HG02885 (cell line): ENCODE data around the gene THADA.
"Not testable (repeated sequence)": the region's sequence is repeated elsewhere in the genome, so short reads cannot be mapped to it uniquely, and the experiment has no call there.

ENCODE experiments used
- ATAC-seq: cut with Tn5 transposase; IDR thresholded peaks from one replicate; pipeline ENCODE4 v1.9.1; 2021; ENCODE audit warnings: mild to moderate bottlenecking; ENCODE audit not compliant: unreplicated experiment, poor library complexity

Gene THADA

GRCh38 chr2:43294973-43295603, 300.8 kb downstream of the THADA start:
- no peak for ATAC-seq

DNA sequence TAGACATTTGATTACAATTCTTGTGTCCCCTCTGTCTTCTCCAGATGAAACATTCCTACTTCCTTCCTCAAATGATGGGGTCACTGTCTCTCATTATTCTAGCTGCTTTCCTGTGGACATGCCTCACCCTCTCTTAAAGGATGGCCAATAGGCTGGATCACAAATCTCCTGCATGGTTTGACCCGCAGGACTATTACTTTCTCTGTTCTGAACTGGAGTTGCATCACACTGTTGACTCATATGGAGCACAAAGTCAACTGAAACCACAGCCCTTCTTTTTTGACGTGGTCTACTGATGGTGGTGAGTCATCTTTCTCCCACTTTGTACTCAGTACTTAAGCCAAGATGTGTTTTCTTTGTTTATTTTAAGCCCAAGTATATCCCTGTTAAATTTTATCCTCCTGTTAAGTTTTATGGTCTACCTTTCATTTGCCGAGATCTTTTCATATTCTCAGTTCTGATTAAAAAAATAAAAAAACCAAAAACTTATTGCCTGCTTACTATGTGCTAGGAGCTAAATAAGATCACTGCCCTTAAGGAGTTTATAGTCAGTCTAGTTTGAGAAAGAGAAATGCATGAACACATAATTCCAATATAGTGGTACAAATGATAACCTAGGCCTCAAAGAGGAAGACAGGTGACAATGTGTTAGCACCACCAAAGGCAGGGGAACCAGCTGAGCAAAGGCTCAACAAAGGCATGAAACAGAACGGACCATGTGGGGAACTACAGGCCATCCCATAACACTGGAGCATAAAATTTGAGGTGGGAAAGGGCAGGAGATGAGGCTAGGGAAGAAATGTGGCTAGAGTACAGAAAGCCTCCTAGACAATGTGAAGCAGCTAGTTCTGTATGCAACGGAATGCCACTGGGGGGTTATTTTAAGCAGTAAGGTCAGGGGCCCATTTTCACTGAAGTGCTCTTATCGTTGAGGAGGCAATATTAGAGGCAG, 301.8 kb downstream of the THADA start:
- ATAC-seq: peak; percentile 99

- no peak for ATAC-seq
Measured at GRCh38 chr2:43292851-43293743, 302.7 kb downstream of the THADA start.

GRCh38 chr2:43292297-43292696, 303.5 kb downstream of the THADA start:
- ATAC-seq: no peak

- no peak for ATAC-seq
Measured at GRCh38 chr2:43289331-43289730, 306.5 kb downstream of the THADA start.

- ATAC-seq: no peak
Measured at GRCh38 chr2:43288417-43289305, 307.2 kb downstream of the THADA start.

GRCh38 chr2:43285987-43286386, 309.9 kb downstream of the THADA start:
- no peak for ATAC-seq

DNA sequence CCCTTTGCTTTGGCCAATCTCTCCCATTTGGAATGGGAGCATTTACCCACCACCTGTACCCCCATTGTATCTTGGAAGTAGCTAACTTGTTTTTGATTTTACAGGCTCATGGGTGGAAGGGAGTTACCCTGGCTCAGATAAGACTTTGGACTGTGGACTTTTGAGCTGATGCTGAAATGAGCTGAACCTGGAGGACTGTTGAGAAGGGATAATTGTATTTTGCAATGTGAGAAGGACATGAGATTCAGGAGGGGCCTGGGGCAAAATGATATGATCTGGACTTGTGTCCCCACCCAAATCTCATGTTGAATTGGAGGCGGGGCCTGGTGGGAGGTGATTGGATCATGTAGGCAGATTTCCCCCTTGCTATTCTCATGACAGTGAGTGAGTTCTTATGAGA, 310.9 kb downstream of the THADA start:
- ATAC-seq: no peak

DNA sequence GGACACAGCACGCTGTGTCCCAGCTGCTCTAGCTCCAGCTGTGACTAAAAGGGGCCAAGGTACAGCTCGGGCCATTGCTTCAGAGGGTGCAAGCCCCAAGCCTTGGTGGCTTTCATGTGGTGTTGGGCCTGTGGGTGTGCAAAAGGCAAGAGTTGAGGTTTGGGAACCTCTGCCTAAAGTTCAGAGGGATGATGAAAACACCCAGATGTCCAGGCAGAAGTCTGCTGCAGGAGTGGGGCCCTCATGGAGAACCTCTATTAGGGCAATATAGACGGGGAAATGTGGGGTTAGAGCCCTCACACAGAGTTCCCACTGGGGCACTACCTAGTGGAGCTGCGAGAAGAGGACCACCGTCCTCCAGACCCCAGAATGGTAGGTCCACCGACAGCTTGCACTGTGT, 311.5 kb downstream of the THADA start:
- not testable (repeated sequence) for ATAC-seq

DNA sequence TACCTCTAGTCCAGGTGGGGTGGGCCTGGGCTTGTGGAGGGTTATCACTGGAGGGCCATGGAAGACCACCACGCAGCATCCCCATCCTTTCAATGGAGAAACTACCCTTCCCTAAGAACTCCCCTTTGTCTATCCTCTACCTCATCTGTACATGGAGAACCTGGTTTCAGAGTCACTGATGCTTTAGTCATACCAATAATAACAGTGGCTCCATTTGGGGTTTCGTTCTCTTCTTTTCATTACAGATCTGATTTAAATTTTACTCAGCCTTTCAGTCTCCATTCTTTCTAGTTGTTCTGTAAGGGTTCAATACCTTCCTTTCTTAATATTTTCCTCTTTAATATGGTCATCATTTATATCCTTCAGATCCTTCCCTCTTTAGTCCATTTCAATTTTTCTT, 314.8 kb downstream of the THADA start:
- ATAC-seq: no peak

GRCh38 chr2:43279317-43279840, 316.5 kb downstream of the THADA start:
- ATAC-seq: no peak

GRCh38 chr2:43278564-43279220, 317.1 kb downstream of the THADA start:
- no peak for ATAC-seq

DNA sequence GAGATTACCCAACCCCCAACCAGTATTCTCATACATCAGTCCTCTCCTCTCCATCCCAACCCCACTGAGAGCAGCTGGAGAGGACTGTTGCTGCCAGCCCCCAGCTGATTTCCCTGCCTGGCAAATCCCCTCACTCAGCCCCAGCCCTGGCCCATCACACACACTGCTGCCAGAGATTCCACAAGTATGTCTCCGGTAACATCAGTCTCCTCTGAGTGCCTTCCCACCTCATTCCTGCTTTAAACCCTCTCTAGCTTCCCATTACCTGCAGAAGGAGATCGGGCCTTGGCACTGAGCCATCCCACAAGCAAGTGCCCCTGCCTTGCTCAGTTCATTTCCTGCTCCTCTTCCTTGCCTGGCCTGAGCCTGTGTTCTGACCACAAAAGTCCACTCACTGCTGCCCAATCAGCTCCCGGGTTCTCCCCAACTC, 318.9 kb downstream of the THADA start:
- no peak for ATAC-seq

- no peak for ATAC-seq
Measured at GRCh38 chr2:43276266-43276941, 319.4 kb downstream of the THADA start.

- ATAC-seq: no peak
Measured at GRCh38 chr2:43274721-43275120, 321.1 kb downstream of the THADA start.

DNA sequence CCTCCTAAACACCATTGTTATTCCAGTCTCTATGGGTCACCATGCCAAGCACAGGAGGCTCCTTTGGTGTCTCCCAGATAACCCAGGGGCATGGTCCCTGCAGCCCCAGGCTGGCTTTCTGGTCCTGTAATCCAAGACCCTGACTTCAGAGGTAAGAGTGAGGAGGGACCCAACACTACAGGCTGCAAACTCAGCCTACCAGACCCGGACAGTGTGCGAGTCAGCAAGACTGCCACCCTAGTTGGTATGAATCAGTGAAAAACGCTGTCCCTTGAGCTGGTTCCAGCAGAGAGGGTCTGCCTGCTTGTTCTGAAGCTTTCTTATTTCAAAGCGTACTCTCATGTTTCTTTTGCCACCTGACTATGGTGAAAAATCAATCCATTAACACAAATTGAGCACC, 321.8 kb downstream of the THADA start:
- no peak for ATAC-seq

- ATAC-seq: peak; percentile 83
Measured at GRCh38 chr2:43273529-43273928, 322.3 kb downstream of the THADA start.

DNA sequence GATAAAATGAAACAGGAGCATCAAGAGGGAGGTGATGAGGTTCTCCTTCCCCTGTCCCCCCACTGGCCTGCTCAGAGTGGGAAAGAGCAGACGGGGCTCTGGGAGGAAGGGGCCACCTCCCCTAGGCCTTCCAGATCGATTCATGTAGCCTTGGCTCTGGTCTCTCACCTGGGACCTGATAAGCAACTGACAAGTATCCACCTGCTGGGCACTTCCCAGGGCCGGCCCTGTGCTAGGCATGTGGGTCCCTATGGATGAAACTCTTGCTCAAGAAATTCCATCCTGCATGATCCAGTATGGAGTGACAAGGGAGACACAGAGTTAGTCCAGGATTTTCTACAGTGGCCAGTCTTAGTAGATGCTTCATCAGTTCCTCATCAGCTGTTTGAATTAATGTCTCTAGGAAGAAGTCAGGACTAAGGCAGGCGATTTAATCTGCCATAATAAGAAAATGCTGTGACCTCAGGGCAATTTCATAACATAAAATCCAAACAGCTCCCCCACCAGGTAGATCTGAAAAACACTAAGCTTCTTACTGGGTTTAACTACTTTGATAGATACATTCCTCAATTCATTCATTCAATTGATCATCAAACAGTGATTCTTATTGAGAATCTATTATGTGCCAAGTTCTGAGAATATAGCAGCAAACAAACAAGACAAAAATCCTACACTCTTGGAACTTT, 324.8 kb downstream of the THADA start:
- ATAC-seq: no peak
